Right kidney (tissue), 1 donor: ENCODE measurements around the gene SLMAP.

Source experiments
- DNase-seq: peaks from one replicate; pipeline ENCODE4 v3.0.0-alpha.2; 2016

The SLMAP gene

GRCh38 chr3:57963811-57964346 lies 207.8 kb downstream of the SLMAP start:
- DNase-seq: no peak

- DNase-seq: no peak
These were observed 210.7 kb downstream of the SLMAP start for GRCh38 chr3:57966829-57967228.

- DNase-seq: no peak
These were observed 211.5 kb downstream of the SLMAP start for GRCh38 chr3:57967590-57967989.

- no peak for DNase-seq
These were observed 212.4 kb downstream of the SLMAP start for GRCh38 chr3:57968501-57968900.

GRCh38 chr3:57971975-57972374 lies 215.9 kb downstream of the SLMAP start:
- no peak for DNase-seq

- DNase-seq: no peak
These were observed 216.5 kb downstream of the SLMAP start for GRCh38 chr3:57972531-57973111.

GRCh38 chr3:57973715-57974477 lies 217.8 kb downstream of the SLMAP start:
- no peak for DNase-seq

GRCh38 chr3:57974796-57975388 lies 218.8 kb downstream of the SLMAP start:
- DNase-seq: no peak

- no peak for DNase-seq
These were observed 221.7 kb downstream of the SLMAP start for GRCh38 chr3:57977818-57978235.

- DNase-seq: no peak
These were observed 222.2 kb downstream of the SLMAP start for GRCh38 chr3:57978316-57978715.
